ENCODE measurements around the gene PLAAT4.

DNA sequence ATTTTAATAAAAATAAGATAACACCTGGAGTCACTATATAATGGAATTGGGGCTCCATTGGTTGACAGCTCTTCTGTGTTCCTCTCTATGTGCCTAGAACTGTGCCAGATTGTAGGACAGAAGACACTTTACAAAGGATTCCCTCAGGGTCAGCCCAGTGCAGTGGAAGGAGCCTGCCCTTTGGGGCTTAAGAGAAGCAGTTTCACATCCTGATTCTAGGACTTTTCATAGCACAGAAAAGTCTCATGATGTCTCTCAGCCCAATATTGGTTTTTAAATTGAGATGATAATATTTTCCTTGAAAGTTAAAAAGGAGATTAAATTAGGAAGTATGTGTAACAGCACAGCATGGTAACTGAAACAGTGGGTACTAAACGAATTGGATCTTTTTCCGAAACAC lies 7.1 kb downstream of the PLAAT4 start:
- TF ChIP-seq CTCF (IDR thresholded peaks at IDR 0.05), result no peak
- no peak for TF ChIP-seq POLR2A (IDR thresholded peaks at IDR 0.05)
